Activated naive CD4-positive, alpha-beta T cell treated with anti-CD3 and anti-CD28 coated beads, Interleukin-2, amount 50 U/mL, for 72 hours (primary cell): ENCODE results near the gene ORMDL2. TPM values are rescaled to one million over a fixed set of nuclear protein-coding genes. Genes with fewer than 3 reads are reported as not detected.
"Not testable (repeated sequence)": the region's sequence is repeated elsewhere in the genome, so short reads cannot be mapped to it uniquely, and the experiment has no call there.

Experiments
- ATAC-seq, 2 donors: fragments of 150-1000 bp; cut with Tn5 transposase; 2 replicates each; pipeline ENCODE4 v1.10.0; 2021; ENCODE audit warnings: mild to moderate bottlenecking in 2 of 2, moderate library complexity in 2 of 2
- DNase-seq, 2 donors: peaks; one replicate each; pipeline ENCODE4 v3.0.0; 2021 to 2022; ENCODE audit warnings: low spot score in 2 of 2
- H3K27ac Mint-ChIP-seq, 2 donors: one replicate each; pipeline ENCODE4 v1.8.0; 2022; ENCODE audit warnings: mild to moderate bottlenecking in 2 of 2, mixed read lengths in 2 of 2
- H3K36me3 Mint-ChIP-seq, 2 donors: one replicate each; pipeline ENCODE4 v1.8.0; 2022; ENCODE audit warnings: mixed read lengths in 2 of 2
- H3K9me3 Mint-ChIP-seq, 2 donors: one replicate each; pipeline ENCODE4 v1.8.0; 2022; ENCODE audit warnings: mixed read lengths in 2 of 2
- total RNA-seq, 2 donors: library from RNA; stranded (reverse); gene quantifications; one replicate each; pipeline ENCODE4 v1.2.3, GENCODE V29; 2022

ORMDL2 gene
- total RNA-seq, 2 donors from 2014 or later: 27.0 to 35.2 TPM

DNA sequence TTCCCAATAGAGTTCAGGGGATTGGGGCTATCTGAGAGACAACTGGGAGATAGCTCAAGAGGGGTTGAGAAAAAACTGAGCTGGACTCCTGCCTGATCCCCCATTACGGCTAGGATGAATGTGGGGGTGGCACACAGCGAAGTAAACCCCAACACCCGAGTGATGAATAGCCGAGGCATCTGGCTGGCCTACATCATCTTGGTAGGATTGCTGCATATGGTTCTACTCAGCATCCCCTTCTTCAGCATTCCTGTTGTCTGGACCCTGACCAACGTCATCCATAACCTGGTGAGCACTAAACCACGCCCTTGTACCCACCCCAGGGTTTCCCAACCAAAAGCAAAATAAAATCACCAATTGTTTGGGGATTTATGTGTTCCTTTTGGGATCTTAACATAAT is 1.0 kb downstream of the ORMDL2 start:
- ATAC-seq: no peak
- no peak for DNase-seq
- Mint-ChIP-seq H3K27ac (peak overlapping the region in 1 of 2 donors; percentile 48), H3K9me3 (no peaks in the 10 kb centered on the region), H3K36me3 (no peaks in the 10 kb centered on the region)

- H3K36me3 Mint-ChIP-seq: peaks cover 0 to 2% of the 10 kb centered on the region in 2 donors
- ATAC-seq: no peak
These were observed 2.8 kb downstream of the ORMDL2 start for GRCh38 chr12:55820679-55821078.

DNA sequence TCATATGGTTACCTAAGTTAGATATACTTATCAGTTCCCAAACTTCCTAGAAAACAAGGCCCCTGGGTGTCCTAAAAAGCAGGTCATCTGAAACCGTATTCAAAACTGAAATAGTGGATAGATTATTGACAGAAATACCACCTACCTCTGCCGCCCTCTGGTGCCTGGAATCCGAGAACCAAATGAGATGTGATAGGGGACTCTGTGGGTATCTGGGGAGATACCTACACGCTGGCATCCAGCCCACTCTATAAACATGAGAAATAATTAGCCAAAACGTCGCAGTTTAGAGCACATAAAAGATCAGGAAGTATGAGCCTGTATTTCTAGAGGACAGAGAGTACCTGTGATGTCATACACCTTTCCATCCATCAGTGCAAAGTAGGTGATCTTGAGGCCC is 4.4 kb downstream of the ORMDL2 start:
- DNase-seq (no peak), ATAC-seq (no peak)
- H3K36me3 Mint-ChIP-seq: peaks cover 5 to 7% of the 10 kb centered on the region in 2 donors
- peak overlapping the region in 1 of 2 donors; percentile 80 for H3K27ac Mint-ChIP-seq
- no peaks in the 10 kb centered on the region for H3K9me3 Mint-ChIP-seq

More at GRCh38 chr12:55820679-55821078, 2.8 kb downstream of the ORMDL2 start:
- no peak for DNase-seq
- H3K9me3 Mint-ChIP-seq: no peaks in the 10 kb centered on the region
- no peak overlapping the region for H3K27ac Mint-ChIP-seq

- DNase-seq: no peak
- Mint-ChIP-seq H3K9me3 (no peaks in the 10 kb centered on the region), H3K27ac (peak overlapping the region; percentile 61 to 82), H3K36me3 (peaks cover 17 to 19% of the 10 kb centered on the region in 2 donors)
- ATAC-seq: no peak
These were observed 5.6 kb downstream of the ORMDL2 start for GRCh38 chr12:55823419-55823818.

GRCh38 chr12:55824726-55825125 is 6.9 kb downstream of the ORMDL2 start:
- DNase-seq: no peak
- Mint-ChIP-seq H3K9me3 (no peaks in the 10 kb centered on the region), H3K36me3 (peaks cover 21 to 24% of the 10 kb centered on the region in 2 donors), H3K27ac (peak overlapping the region; percentile 82 to 94)
- peak in 1 of 2 donors; percentile 25 for ATAC-seq

- ATAC-seq: no peak
- Mint-ChIP-seq H3K36me3 (peaks cover 32 to 37% of the 10 kb centered on the region in 2 donors), H3K9me3 (no peaks in the 10 kb centered on the region), H3K27ac (peak overlapping the region; percentile 90 to 92)
- no peak for DNase-seq
These were observed 10.0 kb downstream of the ORMDL2 start for GRCh38 chr12:55827806-55828205.

- ATAC-seq: no peak
- Mint-ChIP-seq H3K27ac (peak overlapping the region; percentile 90 to 92), H3K36me3 (peaks cover 32 to 37% of the 10 kb centered on the region in 2 donors), H3K9me3 (no peaks in the 10 kb centered on the region)
- DNase-seq: no peak
These were observed 10.5 kb downstream of the ORMDL2 start for GRCh38 chr12:55828357-55828756.

DNA sequence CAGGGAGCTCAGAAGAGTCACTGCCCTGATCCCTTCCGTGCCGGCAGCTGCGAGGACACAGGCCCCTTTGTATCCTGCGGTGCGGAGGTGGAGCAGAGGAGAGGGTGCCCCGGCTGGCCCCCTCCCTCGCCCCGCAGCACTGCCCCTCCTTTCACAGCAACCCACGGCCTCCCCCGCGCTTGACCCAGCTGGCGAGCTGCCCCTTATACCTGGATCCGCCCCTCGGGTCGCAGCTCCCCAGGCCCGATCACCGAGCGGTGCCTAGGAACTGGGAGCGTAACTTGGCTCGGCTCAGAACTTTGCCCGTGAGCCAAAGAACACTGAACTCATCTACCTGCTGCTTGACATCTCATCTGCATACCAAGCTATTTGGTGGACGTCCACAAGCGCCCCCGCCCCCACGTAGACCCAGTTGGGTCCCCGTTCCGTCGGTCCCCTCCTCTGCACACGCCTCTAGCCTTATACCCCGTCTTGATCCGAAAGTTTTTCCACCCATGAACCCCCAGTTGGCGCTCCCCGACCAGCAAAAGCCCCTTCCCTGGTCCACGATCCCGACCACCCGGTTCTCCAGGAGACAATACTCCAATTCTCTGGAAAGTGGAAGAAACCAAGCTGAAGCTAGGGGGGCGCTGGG is 12.2 kb downstream of the ORMDL2 start:
- Mint-ChIP-seq H3K9me3 (no peaks in the 10 kb centered on the region), H3K27ac (peak overlapping the region; percentile 92 to 95), H3K36me3 (peaks cover 32 to 37% of the 10 kb centered on the region in 2 donors)
- ATAC-seq (peak; percentile 18 to 30), DNase-seq (no peak)

DNA sequence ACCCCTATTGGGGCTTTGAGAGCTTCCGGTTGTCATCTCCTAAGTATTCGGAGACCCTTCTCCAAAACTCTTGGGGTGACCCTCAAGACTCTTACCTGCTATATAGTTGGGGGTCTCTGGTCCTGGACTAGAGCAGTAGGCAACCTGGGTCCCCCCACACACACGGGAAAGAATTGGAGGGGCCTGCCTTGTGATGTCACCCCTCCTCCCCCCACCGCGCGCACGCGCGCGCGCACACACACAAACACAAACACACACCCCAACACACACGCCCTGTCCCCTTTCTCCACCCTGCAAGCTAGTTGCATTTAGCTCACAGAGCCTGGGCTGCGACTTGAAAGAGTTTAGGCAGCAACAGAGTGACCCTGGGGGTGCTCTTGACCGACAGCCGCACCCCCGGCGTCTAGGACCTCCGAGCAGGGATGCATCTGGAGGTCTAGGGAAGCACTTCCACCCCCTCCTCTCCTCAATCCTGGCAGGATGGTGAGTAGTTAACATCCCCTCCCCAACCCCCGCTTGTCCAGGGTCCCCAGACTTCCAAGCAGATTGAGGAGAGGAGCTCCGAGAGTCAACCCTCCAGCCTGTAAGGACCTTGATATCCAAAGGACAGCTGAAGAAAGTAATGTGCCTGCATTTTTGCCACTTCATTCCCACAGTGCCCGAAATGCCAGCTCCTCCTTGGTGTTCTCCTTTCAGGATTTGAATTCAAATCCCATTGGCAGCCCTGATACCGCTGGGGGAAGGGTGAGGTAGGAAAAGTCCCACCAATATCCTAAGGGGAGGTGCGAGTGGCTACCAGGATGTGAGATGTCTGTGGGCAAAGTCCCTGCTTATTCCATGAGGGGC is 13.0 kb downstream of the ORMDL2 start:
- DNase-seq (peak in 1 of 2 donors; percentile 51), ATAC-seq (no peak)
- Mint-ChIP-seq H3K27ac (peak overlapping the region; percentile 92 to 95), H3K9me3 (no peaks in the 10 kb centered on the region), H3K36me3 (peaks cover 31 to 34% of the 10 kb centered on the region in 2 donors)

DNA sequence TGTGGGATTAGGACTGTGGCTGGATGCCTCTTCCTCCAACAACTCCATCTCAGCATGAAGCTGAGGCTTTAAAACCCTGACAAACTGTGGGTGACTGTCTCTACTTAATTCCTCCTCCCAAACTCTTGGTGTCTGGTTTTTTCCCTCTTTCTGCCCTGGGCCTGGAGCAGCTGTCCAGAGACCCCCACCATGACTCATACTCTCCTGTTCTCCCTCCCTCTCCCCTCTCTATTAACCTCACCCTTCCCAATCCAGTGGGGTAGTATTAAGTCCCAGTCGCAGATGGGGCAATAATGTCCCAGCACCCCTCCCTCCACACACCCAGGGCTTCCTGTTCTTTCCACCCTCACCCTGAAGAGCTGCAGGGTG is 13.6 kb downstream of the ORMDL2 start:
- no peak for ATAC-seq
- Mint-ChIP-seq H3K27ac (peak overlapping the region in 1 of 2 donors; percentile 95), H3K36me3 (peaks cover 28 to 31% of the 10 kb centered on the region in 2 donors), H3K9me3 (no peaks in the 10 kb centered on the region)
- no peak for DNase-seq

DNA sequence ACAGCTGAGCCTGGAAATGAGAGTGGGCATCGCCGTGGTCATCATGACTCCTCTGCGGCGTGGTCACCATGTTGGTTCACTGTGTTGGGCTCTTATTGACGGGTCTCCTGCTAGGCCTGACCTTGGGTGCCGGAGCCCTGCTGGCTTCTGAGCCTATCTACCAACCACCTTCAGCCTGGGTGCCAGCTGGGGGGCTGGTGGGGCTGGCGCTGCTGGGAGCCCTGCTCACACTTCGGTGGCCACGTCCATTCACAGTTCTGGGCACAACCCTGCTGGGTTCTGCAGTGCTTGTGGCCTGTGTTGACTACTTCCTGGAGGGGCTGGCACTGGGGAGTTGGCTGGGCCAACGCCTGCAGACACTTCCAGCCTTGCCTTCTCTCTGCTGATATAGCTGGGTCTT is 15.2 kb downstream of the ORMDL2 start:
- Mint-ChIP-seq H3K27ac (peak overlapping the region in 1 of 2 donors; percentile 53), H3K36me3 (peaks cover 19 to 22% of the 10 kb centered on the region in 2 donors), H3K9me3 (no peaks in the 10 kb centered on the region)
- DNase-seq: no peak
- no peak for ATAC-seq

GRCh38 chr12:55834400-55834799 is 16.6 kb downstream of the ORMDL2 start:
- not testable (repeated sequence) for DNase-seq, H3K9me3 Mint-ChIP-seq, H3K27ac Mint-ChIP-seq, ATAC-seq
- H3K36me3 Mint-ChIP-seq: peaks cover 14 to 16% of the 10 kb centered on the region in 2 donors

DNA sequence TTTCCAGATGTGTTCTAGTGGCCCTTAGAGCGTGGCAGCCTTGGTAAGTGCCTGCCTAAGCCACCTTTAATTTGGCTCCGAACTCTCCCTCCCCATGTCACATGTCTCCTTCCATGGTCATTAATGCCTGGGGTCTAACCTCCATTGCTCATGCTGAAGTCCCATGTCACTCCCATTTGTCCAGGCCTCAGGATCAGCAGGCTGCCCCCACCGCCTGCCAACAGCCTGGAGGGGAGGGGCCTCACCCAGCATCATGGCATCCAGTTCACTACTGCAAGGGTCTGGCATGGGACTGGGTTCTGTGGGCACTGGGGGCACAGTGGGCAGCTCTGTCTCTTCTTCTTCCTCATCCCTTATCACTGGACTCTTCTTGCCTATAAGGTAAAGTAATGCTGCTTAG is 20.5 kb downstream of the ORMDL2 start:
- no peaks in the 10 kb centered on the region for H3K36me3 Mint-ChIP-seq
- DNase-seq (no peak), ATAC-seq (no peak)
- H3K9me3 Mint-ChIP-seq: no peaks in the 10 kb centered on the region
- no peak overlapping the region for H3K27ac Mint-ChIP-seq

- H3K36me3 Mint-ChIP-seq: no peaks in the 10 kb centered on the region
- H3K27ac Mint-ChIP-seq: peak overlapping the region in 1 of 2 donors; percentile 11
- DNase-seq (no peak), ATAC-seq (no peak)
- H3K9me3 Mint-ChIP-seq: no peaks in the 10 kb centered on the region
These were observed 21.7 kb downstream of the ORMDL2 start for GRCh38 chr12:55839345-55840140.

DNA sequence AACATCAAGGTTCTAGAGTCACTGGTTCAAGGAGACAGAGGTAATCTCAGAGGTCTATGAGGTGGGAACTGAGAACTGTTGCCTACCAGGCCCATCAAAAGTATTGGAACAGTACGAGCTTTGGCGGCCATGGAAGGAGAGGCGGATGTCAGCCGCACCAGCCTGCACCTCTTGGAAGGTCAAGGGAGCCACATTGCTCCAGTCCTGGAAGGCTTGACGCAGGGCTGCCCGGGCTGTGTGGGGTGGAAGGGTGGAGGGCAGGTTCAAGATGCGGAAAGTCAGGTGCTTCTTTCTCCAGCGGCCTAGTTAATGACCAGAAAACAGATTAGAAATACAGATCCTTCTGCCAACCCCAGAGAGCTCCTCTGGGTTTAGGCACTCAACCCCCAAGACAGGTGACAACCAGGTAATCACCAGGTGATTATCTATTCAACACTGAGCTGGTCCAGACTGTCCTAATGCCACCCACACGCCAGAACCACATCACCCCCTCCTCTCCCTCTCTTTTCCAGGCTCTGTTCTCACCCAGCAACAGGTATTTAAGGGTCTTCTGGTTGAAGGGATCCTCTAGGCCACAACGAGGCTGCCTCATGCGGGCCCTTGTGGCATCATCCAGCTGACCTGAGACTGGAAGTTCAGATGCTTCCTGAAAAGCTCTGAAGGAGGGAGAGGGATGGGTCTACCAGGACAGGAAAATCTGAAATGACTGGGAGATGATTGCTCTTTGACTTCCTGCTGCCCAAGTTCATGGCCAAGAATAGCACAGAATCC is 22.9 kb downstream of the ORMDL2 start:
- Mint-ChIP-seq H3K36me3 (no peaks in the 10 kb centered on the region), H3K27ac (no peak overlapping the region), H3K9me3 (no peaks in the 10 kb centered on the region)
- DNase-seq (no peak), ATAC-seq (no peak)
